GM18505 (cell line): ENCODE data around the gene CDK15.

Experiments
- ATAC-seq: cut with Tn5 transposase; IDR thresholded peaks from one replicate; pipeline ENCODE4 v1.9.1; 2021; ENCODE audit not compliant: unreplicated experiment
- POLR2A ChIP-seq: IDR thresholded peaks from 4 replicates; pipeline ENCODE4 v1.6.1; 2011; ENCODE audit warnings: borderline replicate concordance; ENCODE audit not compliant: insufficient read depth, insufficient read length; ENCODE audit errors: extremely low read depth

The CDK15 gene

DNA sequence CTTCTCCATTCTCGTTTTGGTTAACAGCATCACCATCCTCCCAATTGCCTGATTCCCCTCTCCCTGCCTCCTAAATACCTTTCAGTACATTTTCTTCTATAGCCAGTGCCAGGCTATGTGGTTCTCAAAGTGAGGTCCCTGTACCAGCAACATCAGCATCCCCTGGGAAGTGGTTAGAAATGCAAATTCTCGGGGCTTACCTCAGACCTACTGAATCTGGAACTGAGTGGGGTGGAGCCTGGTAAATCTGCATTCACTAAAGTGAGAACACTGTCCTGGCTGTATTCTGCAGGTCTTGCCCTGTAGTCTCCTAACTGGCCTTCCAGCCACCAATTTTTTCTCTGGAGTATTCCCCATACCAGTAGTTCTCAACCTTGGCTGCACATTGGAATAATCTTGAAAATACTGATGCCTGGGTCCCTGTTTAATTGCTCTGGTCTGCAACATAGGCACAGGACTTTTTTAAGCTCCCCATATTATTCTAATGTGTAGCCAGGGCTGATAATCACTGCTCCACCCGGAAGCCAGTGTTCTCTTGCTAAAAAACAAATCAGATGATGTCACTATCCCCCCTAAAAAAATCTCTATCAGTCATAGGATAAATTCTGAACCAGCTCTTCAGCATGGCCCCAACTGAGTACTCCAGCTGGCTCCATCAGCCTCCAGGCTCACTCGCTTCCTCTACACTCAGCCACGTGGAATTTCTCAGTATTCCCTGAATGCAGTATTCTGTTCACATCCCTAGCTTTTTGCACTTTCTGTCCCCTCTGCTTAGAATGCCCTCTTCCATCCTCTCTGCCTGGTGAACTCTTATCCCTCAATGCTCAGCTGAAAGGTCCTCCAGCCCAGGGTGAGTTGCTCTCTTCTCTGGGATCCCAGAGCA, 98.4 kb downstream of the CDK15 start:
- TF ChIP-seq POLR2A = no peak
- peak; percentile 84 for ATAC-seq

DNA sequence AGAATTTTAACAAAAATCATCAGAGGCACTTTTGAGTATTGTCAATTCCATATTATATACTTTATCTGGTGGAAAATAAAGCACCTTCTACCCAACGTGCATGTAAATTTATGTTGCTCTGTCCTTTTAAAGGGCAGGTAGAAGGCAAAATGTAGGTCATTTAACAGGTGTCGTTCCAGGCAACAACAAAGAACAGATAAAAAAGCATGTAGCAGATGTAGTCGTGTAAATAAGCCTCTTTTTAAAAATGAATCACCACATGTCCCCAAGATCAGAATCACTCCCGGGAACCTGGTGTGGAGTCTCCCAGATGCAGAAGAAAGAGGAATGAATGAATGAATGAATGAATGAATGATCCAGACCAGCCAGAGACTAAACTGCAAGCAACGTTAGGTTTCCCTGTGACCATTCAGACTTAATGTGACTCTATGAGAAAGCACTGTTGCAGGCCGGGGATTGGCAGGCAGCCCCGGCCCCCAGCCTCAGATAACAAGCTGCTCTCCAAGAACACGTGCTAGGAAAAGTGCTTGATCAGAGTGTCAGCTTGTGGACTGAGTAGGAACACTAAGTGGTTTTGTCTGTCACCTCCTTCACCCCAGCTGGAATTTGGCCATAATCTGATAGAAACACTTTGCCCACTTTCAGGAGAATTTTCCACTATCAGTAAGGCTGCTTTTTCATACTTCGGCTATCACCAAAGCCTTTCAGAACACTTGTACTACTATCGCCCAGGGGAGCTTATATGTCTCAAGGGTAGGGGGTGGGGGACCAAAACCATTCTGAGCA, 100.6 kb downstream of the CDK15 start:
- ATAC-seq = no peak
- TF ChIP-seq POLR2A = no peak

DNA sequence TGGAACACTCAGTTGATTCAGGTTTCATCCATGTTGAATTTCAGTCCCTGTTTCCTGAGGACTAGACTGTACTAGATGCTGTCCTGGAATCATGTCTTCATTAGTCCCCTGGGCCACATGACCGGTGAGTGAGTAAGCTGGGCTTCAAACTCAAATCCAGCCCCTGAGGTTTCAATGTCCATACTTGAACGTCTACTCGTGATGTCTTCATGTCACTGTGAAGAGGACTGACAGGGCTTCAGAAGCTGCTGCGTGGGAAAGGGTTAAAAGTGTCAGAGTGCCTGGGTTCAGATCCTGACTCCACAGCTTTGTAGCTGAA, 101.2 kb downstream of the CDK15 start:
- TF ChIP-seq POLR2A = no peak
- ATAC-seq = no peak

DNA sequence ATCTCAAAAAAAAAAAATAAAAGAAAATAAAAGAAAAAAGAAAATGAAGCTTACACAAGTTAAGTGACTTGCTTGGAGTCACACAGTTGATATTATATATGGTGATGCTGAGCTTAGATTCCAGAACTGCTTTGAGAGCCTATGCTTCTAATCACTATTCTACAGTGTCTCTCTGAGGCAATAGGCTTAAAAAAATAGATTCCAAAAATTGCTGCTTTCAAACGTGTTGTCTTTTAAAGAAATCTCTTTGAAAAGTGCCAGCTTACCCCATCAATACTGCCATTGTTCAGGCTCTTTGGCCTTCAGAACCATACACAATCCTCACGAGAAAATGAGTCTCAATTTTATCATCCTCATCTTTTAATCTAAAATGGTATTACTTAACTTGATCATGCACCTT, 102.6 kb downstream of the CDK15 start:
- TF ChIP-seq POLR2A = no peak
- ATAC-seq = no peak

DNA sequence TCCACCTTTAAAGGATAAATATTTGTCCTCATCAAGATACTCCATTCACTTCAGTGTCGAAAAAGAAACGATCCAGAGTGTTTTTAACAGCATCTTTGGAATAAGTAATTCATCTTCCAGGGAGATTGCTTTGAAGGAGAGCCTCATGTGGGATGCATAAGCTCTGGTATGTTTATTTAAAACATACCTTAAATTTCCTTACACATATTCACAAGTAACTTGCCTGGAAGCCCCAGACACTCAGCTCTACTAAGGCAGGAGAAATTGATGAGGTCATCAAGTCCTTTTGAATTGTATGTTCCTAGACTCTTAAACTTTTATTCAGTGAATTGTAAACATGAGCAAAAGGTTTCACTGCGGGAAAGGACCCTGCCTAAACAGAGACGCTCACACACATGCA, 103.0 kb downstream of the CDK15 start:
- ATAC-seq = no peak
- TF ChIP-seq POLR2A = no peak

DNA sequence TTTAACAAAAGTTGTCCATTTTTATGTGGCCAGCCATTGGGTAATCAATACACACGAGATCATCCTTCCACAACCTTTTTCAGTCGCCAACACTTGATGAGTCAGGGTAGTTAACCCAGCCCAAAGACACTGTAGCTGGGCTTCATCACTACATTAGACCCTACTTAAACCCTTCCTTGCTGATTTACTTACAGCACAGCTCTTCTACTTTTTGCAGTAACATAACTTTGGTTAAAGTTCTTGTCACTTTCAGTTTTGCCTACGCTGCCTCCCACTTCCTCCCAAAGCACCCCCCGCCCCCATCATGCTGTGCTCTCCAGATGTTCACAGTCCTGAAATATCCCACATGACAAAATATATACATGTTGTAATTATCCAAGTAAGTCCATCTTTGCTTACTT, 103.6 kb downstream of the CDK15 start:
- no peak for ATAC-seq
- no peak for TF ChIP-seq POLR2A

DNA sequence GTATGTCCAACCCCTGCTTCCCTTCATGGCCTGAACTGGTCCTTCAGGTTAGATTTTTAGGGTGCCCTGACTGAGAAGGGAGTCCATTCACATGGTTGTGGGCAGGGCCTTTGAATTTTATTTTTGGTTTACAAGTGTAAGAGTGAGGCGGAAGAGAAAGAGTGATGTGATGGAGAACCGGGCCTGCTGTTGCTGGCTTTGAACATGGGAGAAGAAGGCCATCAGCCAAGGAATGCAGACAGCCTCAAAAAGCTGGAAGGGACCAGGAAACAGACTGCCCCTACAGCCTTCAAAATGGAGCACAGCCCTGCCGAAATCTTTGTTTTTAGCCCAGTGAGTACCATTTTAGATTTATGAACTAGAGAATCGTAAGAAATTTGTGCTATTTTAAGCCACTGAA, 105.0 kb downstream of the CDK15 start:
- no peak for TF ChIP-seq POLR2A
- ATAC-seq = no peak

DNA sequence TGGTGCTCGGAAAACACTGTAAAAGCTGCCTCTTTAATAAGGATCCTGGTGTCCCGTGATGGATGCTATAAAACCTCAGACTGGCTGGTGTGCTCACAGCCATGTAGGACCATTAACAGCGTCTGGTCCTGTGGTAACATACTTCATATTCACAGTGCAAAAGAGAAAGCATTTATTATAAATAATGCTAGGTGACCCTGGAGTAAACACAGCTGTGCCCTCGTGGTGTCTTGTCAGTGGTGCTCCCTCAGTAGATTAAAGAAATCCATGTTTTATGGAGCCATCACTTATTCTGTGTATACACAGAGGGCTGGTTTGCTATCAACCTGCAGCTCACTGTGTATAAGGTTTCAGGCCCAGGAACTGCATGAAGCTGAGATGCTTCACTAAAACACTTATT, 106.9 kb downstream of the CDK15 start:
- TF ChIP-seq POLR2A = no peak
- no peak for ATAC-seq

DNA sequence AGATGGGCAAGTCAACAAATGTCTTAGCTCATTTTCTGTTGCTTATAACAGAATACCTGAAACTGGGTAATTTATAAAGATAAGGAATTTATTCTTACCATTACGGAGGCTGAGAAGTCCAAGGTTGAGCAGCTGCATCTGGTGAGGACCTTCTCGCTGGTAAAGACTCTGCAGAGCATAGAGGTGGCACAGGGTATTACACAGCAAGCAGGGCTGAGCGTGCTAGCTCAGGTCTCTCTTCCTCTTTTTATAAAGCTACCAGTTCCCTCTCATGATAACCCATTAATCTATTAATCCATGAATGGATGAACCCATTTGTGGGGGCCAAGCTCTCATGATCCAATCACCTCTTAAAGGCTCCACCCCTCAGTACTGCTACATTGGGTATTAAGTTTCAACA, 109.1 kb downstream of the CDK15 start:
- no peak for ATAC-seq
- TF ChIP-seq POLR2A = no peak

DNA sequence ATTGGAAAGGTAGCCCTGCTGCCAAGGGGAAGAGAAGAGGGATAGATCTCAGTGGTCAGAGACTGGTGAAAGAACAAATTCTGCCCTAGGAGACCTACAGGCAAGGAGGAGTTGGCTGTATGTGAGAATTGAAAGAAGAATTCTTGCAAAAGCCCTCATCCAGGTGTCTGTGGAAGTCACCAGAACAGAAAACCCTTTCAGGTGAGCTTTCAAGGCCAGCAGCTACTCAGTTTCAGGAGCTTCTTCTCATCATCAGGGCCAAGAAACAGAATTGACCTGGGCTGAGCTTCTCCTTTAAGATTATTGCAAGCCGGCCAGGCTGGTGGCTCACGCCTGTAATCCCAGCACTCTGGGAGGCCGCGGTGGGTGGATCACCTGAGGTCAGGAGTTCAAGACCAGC, 110.2 kb downstream of the CDK15 start:
- ATAC-seq = no peak
- no peak for TF ChIP-seq POLR2A

DNA sequence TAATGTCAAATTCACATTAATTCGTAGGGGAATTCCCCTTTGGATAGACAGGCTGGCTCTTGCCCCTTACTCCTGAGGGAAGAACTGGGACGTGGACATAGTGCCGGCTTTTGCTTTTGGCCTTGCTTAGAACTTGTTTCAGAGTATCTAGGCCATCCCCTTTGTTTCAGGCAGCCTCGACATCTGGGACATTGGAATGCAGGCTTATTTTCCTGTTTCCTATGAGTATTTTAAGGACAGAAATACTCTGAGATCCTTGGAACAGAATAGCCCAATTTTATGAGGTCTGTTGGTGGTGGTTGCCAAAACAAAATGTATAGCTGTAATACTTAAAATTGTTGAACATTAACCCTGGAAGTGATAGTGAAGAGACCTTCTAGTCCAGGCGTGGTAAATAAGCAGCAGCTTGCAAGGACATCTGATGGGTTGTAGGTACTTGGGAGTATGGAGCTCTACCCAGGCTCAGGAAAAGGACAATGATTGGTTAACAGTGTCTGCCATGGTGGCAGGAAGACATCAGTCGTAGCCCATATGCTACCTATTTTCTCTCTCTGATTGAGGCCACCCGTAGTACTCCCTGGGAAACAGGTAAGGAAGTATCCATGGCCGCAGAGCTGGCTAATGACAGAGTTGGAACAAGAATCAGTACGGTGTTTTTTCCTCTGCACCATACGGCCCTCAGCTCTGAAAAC, 112.4 kb downstream of the CDK15 start:
- no peak for TF ChIP-seq POLR2A
- ATAC-seq = no peak

DNA sequence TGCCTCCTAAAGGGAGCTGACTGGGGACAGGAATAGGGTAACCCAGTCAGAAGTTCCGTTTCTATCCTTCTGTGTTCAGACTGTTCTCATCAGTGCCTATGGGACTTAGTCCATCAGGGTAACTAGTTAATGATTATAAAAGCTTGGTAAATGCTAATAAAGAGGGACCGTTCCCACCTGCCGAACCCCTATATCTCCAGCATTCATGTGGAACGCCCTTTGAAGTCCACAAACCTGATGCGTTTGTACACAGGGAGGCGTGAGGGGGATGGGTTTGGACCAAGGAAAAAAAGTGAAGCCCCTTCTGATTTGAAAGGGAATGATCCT, 112.9 kb downstream of the CDK15 start:
- no peak for ATAC-seq
- no peak for TF ChIP-seq POLR2A

DNA sequence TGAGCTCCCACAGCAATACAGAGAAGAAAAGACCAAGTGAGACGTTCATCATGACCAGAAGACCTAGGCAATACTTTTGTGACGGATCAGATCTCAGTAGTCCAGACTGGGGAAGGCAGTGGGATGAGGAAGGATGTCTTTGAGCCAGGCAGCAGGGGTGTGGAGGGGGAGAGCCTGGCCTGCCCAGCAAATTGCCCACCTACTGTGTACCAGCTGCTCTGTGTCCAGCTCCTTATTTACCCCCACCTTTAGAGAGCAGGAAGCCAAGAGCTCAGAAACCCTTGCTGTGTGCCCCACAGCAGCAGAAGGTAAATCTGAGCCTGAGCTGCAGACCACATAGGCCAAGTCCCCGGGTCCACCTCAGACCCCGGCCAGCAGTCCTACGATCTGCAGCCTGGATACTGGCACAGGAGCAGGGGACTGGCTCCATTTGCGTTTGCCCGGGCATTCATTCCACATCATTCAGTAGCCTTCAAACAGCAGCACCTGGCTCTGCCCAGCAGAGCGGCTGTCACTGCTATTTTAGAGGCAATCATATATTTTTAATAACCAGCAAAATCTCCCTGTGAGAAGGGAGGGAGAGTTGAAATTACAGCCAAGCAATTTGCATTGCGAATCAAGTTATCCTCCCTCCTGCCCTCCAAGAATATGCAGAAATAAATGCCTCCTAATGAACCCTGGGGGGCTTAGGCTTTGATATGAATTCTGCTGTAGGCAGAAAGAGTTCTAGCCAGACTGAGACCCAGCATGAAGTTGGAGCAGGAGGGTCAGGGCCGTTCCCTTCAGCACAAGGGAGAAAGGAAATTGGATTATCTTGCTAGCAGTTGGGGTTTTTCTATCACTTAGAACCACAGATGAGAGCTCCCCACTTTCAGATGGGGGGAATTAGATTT, 117.3 kb downstream of the CDK15 start:
- ATAC-seq = no peak
- TF ChIP-seq POLR2A = no peak
